NCI-H526 treated with DMSO at 0.1 percent for 48 hours (cell line): Measurements from ENCODE around the gene NES.
"Not testable (repeated sequence)": the region's sequence is repeated elsewhere in the genome, so short reads cannot be mapped to it uniquely, and the experiment has no call there.

Experiments
- DNase-seq: peaks from one replicate; lab custom pipeline; 2025; lab: John Stamatoyannopoulos, UW

Gene NES

DNA sequence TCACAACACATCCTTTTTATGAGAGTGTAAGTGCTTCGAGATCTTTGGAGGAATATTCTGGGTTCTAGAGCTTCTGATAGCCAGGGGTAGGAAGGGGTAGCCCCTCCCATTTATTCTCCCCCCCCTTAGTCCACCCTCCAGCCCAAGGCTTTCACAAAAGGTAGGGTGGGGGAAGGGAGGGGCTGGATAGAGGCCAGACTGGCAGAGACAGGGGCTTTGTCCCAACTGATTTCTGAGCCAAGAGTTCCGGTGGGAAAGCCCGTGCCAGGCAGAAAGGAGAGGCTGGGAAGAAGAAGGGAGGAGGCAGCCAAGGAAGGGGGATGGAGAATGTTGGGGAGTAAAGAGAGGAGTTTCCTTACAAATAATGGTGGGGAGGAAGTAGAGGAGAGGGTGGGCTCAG is 32.2 kb downstream of the NES start:
- no peak for DNase-seq

DNA sequence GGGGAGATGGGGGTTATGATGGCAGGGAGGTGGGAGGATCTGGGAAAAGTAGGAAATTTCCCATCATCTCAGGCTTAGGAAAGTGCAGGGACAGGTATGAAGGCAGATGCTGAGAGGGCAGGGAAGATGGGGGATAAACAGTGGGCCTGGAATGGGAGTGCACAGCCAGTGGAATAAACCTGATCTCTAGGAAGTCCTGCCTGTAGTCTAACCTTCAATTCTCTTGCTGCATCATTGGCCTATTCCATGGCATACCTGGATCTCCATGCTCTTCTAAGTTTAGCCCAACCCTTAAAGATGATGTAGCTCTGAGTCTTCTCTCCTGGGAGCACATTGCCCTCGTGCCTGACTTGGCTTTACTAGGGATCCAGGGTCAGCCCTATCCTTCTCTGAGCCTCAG is 32.6 kb downstream of the NES start:
- DNase-seq = no peak

DNA sequence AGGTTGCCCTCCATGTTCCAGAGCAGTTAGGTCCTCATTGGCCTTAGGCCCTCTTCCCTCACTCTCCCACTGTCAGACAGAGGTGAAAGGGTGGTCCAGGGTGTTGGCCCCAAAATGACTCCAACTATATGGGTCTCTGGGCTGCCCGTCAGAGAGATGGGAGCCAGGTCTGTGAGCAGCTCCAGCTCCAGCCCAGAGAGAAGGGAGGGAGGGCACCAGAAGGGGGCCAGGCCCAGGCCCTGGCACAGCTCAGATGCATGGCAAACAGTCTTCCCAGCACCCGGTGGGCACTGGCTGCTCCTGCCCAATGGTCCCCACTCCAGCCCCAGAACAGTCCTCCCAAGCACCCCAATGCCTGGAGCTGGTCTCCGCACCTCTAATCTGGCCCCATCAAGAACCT is 33.1 kb downstream of the NES start:
- no peak for DNase-seq

DNA sequence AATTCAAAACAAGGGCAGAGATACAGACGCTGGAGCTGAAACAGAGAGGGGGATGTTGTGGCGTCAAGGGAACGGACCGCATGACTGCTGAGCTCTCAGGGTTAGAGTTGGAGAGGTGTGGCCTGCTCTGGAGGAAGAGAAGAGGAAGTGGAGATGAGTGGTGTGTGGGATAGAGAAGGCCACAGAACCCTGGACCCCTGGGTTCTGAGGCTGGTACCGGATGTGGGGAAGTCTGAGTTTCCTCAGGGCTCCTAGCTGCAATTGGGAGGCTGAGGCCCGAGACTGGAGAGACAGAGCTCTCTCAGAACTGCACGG is 33.5 kb downstream of the NES start:
- no peak for DNase-seq

DNA sequence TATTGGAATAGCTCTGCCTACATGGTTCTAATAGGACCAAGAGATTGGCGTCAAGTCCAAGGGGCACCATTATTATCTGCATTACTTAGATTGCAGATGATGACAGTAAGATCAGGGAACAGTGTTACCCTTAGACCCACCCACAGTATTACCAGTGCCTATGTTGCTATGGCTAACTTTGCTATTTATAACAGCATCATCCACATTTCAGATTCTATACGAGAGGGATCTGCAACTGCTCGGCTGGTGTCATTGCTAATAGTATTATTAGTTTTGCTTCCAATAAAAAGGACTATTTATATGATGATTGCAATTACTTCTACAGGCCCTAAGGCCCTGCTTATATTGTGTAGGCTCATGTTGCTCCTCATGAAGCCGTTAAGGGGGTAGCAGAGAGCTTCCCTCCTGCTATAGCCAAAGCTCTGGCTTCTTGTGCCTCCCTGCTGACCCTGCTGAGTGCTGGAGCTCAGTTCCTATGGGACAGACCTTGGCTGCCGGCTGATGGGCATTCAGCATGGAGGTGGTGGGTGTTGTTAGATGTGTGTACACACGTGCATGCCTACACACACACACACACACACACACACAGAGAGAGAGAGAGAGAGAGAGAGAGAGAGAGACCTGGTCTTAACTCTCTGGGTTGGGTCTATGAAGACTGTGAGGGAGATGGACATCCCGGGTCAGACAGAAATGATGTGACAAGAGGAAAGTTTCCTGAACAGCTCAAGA is 34.0 kb downstream of the NES start:
- DNase-seq = no peak

DNA sequence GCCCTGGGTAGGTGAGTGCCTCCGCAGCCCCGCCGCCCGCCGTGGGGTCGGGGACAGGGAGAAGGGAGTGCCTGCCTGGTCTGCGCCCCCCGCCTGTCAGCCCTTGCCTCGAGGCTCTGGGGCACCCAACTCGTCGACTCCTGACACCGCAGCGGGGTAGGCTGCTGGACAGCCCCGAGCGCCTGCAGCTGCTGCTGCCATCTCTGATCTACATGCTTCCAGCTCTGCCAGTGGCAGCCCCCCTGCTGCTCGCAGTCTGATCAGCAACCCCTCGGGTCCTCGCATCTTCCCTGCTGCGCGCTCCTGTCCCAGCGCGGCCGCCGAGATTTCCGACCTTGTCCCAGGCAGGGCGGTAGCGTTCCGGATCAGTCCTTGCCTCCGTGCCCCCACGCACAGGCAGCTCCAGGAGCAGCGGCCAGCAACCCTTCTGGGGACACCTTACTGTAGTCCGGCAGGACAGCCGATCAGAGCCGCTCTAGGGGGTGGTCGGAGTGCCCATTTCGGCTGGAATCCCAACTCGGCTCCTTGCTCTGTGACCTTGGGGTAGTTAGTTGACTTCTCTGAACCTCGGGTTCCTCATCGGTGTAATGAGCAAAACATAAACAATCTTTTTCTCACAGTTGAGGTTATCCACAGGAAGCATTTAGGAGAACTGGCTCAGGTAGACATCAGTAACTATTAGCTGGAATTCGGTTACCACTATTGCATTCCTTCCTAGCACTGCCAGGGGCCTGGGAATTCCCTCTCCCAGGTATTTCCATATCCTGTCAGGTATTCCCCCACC is 34.8 kb downstream of the NES start:
- DNase-seq = no peak

DNA sequence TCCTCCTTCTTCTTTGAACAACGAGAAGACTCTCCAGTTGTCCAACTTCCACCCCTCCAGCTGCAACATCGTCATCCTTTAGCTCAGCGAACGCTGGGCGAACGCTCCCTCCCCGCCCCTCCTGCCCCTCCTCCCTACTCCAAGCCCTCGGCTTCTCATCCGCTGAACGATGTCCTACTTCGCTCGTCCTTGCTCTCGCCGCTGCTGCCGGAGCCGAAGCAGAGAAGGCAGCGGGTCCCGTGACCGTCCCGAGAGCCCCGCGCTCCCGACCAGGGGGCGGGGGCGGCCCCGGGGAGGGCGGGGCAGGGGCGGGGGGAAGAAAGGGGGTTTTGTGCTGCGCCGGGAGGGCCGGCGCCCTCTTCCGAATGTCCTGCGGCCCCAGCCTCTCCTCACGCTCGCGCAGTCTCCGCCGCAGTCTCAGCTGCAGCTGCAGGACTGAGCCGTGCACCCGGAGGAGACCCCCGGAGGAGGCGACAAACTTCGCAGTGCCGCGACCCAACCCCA is 35.4 kb downstream of the NES start, which contains the start of gene BCAN:
Gene BCAN (plus strand): TSS at position 357 of the 504 bp plus-strand sequence. CDS start 3,938 bp downstream, outside the sequence.
- DNase-seq = peak; percentile 64

DNA sequence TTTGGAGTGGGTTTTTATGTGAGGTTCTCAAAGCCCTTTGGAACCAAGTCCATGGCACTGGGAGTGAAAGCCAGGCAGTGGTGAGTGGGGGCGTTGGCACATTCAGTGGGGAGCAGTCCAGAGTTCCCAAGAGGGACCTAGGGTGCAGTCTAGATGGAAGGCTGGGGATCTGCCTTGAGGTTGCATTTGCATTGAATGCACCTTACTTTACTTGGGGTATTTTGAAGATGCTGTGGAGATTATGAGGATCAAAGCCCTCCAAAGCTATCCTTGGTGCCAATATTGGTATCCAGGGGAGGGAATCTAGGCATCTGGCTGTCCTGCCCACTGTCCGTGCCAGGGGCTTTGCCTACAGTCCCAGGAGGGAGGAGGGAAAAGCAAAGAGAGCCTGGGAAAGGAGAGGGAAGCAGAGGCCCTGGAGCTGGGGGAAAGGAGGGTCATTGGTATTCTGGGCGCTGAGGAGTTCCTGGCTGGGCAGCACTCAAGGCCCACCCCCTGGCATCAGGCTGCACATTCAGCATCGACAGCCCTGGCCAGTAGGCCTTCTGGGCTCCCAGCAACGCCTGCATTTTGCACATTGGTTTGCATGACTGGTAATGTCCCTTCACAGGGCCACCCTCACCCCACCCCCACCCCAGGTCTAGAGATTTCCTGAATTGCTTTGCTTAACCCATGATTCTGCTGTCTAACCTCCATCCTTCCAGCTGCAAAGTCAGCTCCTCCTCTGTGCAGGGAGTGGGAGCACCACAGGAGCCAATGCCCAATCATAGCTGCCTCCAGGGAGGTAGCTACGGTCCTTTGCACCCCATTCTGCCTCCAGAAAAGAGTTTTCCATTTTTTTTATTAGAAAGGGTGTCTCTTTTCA is 36.1 kb downstream of the NES start:
- DNase-seq = no peak

DNA sequence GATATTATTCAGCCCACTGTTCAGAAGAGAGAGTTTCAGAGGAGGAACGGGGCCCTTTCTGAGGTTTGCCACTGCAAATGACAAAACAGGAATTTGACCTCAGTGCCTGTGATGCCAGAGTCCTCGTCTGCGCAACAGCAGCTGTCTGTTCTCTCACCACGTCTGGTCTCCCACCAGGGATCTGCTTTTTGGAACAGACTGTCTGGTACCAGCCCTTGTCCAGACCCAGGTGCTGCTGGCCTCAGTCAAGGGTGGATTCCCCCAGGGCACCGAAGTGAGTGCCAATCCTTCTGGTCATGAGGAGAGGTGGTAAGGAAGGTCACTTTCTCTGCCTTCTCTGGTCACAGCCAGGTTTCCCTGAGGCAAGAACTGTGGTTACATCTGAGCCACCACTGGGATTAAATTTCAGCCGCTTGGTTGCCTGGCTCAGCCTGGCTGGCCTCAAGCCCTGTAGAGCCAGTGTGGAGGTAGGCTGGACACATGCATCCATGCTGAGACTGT is 37.6 kb downstream of the NES start:
- DNase-seq = no peak

DNA sequence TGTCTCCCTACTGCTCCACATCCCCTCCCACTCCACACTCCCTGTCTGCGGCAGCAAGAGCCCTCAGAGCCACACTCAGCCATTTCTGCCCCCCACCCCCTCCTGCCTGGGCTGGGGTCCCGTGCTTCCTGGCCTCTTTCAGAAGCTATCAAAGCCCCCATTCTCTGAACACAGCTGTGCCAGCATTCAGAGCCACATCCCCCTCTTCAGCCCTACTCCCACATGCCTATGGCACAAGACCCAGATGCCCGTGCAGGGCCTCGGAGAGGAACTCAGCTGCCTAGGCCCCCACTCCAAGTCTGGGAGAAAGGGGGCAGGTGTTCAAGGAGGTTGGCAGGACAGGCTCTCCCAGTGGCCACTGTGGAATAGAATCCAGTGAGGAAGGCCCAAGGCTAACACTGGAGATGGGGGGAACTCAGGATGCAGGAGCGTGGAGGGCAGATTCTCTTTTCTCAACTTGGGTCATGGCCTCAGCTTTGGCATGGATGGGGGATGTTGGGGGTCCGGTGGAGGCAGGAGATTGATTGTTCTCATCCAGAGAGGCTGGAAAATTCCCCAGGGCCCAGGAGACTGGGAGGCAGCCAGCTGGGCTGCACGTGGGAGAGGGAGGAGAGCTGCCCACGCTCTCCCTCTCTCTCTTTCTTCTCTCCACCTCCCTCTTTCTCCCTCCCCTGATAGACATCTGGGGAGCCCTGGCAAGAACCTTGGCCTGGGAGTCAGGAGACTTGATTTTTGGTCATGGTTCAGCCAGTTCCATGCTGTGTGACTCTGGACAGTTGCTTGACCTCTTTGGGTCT is 38.8 kb downstream of the NES start:
- DNase-seq = no peak

DNA sequence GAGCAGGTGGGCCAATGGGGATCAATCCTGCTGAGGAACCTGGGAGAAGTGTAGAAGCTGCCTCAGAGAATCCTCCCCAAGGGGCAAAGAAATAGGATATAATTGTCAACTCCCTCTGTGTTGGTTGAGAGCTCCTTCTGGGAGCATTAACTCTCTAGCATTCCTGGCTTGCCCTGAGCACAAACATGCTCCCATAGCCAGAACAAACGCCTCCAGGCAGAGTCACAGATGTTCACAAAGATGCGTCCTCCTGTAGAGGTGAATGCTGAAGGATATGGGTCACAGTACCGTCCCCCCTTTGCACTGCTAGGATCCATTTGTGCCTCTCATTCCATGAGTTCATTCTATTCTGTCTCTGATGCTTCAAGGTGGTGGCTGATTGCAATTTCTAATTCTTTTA is 44.9 kb downstream of the NES start:
- no peak for DNase-seq

DNA sequence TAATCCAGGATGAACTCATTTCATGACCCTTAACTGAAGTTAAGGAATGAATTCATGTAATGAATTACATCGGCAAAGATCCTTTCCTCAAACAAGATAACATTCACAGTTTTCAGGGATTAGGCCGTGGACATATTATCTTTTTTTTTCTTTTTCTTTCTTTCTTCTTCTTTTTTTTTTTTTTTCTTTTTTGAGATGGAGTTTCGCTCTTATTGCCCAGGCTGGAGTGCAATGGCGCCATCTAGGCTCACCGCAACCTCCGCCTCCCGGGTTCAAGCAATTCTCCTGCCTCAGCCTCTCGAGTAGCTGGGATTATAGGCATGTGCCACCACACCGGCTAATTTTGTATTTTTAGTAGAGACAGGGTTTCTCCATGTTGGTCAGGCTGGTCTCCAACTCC is 46.1 kb downstream of the NES start:
- not testable (repeated sequence) for DNase-seq

DNA sequence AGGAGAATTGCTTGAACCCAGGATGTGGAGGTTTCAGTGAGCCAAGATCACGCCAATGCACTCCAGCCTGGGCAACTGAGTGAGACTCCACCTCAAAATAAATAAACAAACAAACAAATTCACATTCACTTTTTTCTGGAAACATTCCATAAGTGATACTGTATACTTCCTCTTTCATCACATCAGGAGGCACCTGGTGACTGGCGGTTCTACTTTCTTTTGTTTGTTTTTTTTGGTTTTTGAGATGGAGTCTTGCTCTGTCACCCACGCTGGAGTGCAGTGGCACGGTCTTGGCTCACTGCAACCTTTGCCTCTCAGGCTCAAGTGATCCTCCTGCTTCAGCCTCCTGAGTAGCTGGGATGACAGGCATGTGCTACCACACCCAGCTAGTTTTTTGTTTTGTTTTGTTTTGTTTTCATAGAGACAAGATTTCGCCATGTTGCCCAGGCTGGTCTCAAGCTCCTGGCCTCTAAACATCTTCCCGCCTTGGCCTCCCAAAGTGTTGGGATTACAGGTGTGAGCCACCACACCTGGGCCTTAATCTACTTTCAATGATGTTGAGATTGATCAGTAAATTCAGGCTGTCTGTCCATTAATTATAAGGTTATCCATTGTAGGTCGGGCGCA is 47.3 kb downstream of the NES start:
- DNase-seq = no peak

DNA sequence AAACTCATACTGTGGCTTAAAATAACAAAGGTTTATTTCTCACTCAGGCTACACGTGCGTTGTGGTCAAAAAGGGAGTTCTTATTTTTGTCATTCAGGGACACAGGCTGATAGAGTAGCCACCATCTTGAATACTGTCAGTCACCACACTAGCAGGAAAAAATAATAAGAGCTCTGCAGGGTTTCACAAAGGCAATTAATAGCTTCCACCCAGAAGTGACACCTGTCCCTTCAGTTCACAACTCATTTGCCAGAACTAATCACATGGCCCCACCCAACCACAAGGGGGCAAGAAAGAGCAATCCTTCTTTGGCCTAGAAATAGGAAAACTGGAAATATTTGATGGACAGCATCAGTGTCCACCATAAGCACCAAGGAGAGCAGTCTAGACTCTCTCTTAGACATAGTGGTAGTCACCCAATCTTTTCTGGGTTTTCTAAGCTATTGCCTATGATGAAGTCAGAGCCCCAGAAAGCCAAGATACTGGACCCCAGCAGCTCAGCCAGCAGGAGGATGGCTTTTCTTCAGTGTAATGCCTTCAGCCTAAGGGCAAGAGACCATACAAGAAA is 49.8 kb downstream of the NES start:
- peak; percentile 43 for DNase-seq

DNA sequence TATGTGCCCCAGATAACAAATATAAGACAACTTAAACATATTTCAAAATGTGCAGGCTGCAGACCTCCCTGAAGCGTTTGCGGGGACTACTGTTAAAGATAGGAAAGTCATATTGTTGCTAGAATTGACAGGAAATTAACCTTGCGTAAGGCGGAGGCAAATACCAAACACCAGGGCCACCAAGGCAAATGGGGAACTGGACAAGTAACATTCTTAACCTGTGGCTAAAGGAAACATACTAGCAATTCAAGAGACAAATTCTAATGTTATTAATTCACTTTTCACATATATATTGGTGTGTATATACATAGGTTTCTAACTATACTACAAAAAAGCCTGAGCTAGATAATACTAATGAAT is 51.1 kb downstream of the NES start:
- DNase-seq = no peak

DNA sequence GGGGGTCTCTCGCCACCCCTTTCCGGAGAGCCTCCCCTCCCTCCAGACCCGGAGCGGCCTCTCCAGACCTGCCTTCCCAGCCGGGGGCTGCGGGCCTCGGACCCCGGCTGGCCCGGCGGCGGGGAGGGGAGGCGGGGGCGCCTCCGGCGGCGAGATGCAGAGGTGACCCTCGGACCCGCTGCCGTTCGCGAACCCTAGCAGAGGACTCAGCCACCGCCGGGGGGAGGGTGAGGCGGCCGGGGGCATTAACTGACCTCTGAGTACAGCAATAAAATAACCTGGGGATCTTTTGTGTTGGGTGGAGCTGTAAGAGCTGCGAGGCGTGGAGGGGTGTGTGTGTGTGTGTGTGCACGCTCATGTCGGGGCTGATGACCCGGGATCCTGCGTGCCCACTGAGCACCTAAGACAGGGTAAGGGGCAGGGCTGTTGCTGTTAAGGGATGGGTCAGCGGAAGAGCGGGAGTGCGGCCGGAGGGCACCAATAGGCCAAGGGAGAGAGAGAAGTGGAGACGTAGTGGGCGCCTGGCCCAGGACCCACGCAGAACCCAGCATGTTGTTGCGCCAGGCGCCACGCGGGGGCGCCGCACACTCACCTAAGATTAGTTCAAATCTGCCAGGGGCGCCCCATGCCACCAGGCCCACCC is 51.6 kb downstream of the NES start:
- DNase-seq = no peak

DNA sequence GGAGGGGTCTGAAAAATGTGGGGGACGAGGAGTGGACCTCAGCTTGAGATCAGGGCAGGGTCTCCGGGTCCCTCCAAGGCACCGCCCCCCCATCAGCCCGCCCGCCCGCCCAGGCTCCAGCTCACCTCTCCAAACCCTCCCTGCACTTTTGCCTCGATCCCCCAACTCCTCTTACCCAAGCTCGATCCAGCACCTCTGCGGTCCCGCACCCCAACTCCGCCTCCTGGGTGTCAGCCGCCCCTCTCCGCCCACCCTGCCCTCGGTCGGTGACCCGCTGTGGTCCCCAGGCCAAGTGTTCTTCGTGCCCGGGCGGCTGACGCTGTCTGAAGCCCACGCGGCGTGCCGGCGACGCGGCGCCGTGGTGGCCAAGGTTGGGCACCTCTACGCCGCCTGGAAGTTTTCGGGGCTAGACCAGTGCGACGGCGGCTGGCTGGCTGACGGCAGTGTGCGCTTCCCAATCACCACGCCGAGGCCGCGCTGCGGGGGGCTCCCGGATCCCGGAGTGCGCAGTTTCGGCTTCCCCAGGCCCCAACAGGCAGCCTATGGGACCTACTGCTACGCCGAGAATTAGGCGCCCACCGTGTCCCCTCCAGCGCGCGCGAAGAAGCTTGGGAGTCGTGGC is 52.3 kb downstream of the NES start:
- no peak for DNase-seq

DNA sequence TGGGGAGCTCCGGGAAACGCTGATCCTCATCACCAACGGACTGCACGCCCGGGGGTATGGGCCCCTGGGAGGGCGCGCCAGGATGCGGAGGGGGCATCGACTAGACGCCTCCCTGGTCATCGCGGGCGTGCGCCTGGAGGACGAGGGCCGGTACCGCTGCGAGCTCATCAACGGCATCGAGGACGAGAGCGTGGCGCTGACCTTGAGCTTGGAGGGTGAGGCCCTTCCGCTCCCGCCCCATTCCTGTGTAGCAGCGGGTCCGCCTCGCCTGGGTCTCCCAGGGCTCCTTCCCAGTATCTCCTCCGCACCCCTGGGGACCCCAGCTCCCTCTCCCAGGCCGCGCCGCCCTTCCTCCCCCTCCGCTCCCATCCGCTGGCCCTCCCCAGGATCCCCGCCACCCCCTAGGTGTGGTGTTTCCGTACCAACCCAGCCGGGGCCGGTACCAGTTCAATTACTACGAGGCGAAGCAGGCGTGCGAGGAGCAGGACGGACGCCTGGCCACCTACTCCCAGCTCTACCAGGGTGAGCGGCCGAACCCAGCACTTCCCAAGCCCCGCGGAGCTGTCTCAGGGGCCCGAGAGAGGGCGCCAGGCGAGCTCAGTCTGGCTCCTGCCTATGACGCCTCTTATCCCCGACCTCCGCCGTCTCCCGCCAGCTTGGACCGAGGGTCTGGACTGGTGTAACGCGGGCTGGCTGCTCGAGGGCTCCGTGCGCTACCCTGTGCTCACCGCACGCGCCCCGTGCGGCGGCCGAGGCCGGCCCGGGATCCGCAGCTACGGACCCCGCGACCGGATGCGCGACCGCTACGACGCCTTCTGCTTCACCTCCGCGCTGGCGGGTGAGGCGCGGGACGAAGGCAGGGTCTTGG is 53.0 kb downstream of the NES start:
- DNase-seq = peak; percentile 81
